ENCODE data around the gene WNK1.
"Not testable (repeated sequence)": the region's sequence is repeated elsewhere in the genome, so short reads cannot be mapped to it uniquely, and the experiment has no call there.

WNK1 gene

GRCh38 chr12:751999-752694 lies at the start of gene WNK1:
Gene WNK1, plus strand, starts transcription at chr12:752579. Its CDS starts 987 bp downstream, at chr12:753566.
- peak; percentile 95 for DNase-seq (ENCODE audit: low spot score)

DNA sequence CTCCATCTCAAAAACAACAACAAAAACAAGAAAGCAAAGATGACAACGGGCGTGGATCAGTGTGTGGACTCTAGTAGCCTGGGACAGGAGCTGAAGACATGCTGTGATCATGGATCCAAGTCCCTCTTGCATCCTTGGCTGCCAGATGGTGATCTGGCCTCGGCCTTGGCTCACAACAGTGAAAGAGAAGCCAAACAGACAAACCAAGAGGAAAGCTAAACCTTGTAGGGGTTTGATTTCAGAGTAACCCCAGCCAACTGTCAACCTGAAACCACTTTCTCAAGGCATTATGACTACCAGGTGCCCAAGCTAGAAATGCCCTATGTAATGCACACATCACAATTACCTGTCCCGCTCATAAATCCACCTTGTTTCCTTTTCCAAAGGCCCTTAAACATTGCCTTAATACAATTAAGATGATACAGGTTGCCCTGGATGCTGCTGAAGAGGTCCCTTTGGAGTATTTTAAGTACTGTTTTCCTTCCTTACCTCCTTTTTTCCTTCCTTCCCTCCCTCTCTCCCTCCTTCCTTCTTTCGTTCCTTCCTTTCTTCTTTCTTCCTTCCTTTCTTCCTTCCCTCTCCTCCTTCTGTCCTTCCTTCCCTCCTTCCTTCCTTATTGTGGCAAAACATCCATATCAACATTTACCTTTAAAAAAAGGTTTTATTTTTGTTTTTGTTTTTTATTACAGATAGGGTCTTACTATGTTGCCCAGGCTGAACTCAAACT lies 47.7 kb upstream of the WNK1 start:
- no peak for DNase-seq (ENCODE audit: low spot score)

- not testable (repeated sequence) for DNase-seq (ENCODE audit: low spot score)
Measured at GRCh38 chr12:708084-708483, 44.3 kb upstream of the WNK1 start.

- no peak for DNase-seq (ENCODE audit: low spot score)
Measured at GRCh38 chr12:709455-710020, 42.8 kb upstream of the WNK1 start.

GRCh38 chr12:712172-712863 lies 40.1 kb upstream of the WNK1 start:
- peak; percentile 30 for DNase-seq (ENCODE audit: low spot score)

- DNase-seq (ENCODE audit: low spot score): no peak
Measured at GRCh38 chr12:713281-713875, 39.0 kb upstream of the WNK1 start.

DNA sequence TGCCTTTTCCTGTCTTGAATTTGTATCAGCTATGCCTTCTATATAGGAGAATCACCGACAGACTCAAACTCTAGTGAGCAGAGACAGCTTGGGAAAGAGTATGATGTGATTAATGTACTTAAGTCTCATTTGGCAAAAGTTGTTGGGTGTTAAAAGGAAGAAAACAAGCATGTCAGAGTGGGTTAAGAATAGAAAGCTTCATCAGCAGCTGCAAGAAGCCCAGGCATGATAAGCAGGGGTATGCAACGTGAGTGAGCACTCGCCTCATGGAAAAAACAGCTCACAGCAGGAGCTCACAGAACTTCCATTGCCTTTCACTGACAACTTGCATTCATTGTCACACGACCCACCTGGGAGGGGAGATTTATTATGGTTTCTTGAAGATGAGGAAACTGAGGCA lies 35.9 kb upstream of the WNK1 start:
- no peak for DNase-seq (ENCODE audit: low spot score)

DNA sequence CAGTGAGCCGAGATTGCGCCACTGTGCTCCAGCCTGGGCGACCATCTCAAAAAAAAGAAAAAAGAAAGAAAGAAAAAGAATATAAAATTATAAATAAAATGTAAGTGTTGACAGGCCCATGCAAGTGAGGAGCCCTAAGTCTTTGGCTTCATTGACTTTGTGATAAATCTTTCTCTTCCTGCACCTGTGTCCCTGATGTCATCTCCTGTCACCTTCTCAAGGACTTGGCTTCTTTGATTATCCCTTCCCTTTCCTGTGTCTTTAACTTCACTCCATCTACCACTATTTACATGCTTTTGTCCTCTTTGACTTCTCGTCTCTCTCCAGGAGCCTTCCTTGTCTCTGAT lies 33.6 kb upstream of the WNK1 start:
- DNase-seq (ENCODE audit: low spot score): no peak

DNA sequence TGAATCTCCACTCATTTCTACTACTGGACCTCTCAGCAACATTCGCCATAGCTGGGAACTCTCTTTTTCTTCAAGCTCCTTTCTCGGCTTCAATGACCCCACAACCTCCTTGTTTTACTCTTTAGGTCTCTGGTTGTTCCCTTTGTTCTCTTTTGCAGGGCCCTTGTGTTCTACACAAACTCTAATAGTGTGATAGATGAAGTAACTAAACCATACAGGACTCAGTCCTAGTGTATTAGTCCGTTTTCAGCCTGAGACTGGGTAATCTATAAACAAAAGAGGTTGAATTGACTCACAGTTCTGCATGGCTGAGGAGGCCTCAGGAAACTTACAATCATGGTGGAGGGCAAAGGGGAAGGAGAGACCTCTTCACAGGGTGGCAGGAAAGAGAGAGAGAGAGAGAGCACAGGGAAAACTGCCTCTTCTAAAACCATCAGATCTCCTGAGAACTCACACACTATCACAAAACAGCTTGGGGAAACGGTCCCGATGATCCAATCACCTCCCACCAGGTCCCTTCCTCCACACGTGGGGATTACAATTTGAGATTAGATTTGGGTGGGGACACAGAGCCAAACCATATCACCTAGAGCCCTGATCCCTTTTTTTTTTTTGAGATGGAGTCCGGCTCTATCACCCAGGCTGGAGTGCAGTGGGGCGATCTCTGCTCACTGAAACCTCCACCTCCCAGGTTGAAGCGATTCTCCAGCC lies 32.0 kb upstream of the WNK1 start:
- no peak for DNase-seq (ENCODE audit: low spot score)

DNA sequence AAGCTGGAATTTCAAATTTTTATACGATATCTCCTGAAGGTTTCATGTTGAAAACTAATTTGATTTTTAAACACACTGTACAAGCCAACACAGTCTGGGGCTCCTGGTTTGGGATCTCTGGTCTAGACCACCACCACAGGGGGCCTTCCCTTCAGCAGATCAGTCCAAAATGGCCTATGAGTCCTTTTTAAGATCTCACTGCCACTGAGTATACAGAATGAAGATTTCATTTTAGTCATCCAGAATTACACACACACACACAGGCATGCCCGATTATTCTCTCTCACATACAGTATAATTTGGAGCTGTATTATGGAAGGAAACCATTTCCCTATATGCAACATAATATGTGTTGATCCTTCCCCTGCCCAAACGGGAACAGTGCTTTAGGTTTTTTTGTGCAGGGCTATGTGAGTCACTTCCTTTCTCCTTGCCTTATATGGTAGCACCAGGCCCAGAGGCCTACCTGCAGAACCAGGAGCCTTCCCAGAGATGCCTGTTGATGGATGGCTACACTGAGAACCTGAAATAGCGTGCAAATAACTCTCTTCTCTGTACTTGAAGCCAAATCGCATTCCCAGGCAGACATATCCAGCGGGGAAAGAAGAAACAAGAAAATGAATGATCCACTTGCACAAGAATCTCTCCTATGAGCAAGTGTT lies 28.1 kb upstream of the WNK1 start:
- DNase-seq (ENCODE audit: low spot score): peak; percentile 71

DNA sequence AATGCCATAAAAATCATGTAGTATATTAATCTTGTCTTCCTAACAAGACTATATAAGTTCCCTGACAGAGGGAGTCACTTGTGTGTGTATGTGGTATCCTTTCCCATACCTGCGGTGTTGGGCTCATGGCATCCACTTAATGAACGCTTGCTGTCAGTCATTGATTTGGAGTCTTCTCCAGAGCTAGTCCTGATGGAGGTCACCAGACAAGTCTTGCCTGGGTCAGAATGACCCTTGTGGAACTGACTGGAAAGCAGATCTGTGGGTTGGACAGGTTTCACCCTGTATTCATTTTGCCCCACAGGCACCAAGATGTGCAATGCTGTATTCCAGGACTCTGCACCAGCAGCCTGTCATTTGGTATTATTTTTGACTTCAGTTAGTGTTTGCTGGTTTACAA lies 27.3 kb upstream of the WNK1 start:
- DNase-seq (ENCODE audit: low spot score): no peak

GRCh38 chr12:726281-727140 lies 25.9 kb upstream of the WNK1 start:
- DNase-seq (ENCODE audit: low spot score): no peak

DNA sequence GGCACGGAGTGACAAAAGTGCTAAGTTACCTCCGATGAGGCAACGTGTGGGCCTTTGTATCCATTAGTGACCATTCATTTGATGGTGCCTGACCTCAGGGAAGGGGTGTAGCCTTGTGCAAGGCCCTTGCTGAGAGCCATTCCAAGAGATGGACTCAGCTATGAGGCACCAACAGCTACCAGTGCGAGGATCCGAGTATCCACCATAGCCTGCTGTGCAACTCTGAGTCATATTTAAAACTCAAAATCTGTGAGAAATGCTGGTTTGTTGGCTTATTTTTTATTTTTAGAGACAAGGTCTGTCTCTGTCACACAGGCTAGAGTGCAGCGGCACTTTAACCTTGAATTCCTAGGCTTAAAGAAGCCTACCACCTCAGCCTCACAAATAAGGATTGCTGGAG lies 25.1 kb upstream of the WNK1 start:
- DNase-seq (ENCODE audit: low spot score): no peak

GRCh38 chr12:728781-729180 lies 23.6 kb upstream of the WNK1 start:
- DNase-seq (ENCODE audit: low spot score): no peak

GRCh38 chr12:729221-729620 lies 23.2 kb upstream of the WNK1 start:
- no peak for DNase-seq (ENCODE audit: low spot score)

DNA sequence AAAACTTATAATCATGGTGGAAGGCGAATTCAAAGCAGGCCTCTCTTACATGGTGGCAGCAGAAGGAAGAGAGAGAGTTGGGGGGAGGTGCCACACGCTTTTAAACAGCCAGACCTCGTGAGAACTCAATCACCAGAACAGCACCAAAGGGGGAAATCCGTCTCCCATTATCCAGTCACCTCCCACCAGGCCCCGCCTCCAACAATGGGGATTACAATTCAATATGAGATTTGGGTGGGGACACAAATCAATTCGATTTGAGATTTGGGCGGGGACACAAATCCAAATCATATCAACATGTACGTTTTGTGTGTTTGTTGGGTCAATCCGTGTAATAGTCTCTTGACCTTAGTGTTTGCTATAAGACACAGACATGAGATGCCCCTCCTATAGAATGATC lies 21.8 kb upstream of the WNK1 start:
- no peak for DNase-seq (ENCODE audit: low spot score)

DNA sequence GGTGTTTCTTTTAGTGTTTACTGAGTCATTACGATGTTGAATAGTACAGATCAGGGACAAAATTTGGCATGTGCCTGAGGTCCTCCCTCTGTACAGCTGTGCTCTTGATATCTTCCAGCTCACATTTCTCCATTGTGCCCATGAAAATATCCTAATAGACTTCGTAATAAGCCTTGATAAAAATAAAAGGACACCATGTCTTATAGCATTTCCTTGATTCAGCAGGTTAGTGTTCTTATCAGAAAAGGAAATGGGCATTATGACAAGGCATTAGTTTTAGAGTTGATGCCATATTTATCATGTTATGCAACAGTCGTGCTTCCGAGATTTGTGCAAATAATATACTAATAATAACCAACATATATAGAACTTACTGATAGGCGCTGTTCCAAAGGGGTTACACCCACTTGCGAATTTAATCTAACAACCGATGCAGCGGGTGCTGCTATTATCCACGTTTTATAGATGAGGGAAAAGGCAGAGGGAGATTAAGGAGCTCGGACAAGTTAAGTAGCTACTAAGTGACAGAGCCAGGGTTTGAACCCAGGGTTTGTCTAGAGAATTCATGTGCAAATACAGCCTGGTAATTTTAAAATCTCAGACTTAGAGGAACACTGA lies 15.1 kb upstream of the WNK1 start:
- DNase-seq (ENCODE audit: low spot score): no peak

- no peak for DNase-seq (ENCODE audit: low spot score)
Measured at GRCh38 chr12:738712-739111, 13.7 kb upstream of the WNK1 start.

- no peak for DNase-seq (ENCODE audit: low spot score)
Measured at GRCh38 chr12:739349-739748, 13.0 kb upstream of the WNK1 start.

DNA sequence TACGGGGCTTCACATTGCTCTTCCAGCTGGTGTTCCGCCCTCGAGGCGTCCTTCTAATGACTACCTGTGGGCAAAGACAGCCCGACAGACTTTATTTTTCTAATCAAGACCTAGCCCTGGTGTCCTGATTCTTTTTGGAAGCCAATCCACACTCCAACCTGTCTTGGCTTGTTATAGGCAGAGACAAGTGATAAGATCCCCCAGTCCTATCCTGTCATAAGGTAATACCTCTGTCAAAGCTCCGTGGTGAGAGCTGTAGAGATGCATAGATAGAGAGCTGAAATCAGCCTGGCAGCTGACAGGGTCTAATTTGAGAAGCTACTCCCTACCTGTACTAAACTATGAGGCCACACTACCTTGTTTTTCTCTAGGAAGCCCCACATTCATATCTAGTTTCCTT lies 11.5 kb upstream of the WNK1 start:
- no peak for DNase-seq (ENCODE audit: low spot score)

All from iPS-NIHi11 (cell line).